BJ (cell line): ENCODE measurements around the gene CDC45. TPM values are rescaled to one million over a fixed set of nuclear protein-coding genes. Genes with fewer than 3 reads are reported as not detected.
A peak's percentile ranks its signal among the peaks of the same experiment; 100 is the strongest.

Experiments used
- CTCF ChIA-PET: fragments of 350-600 bp; formaldehyde crosslinking; extraction: SDS; loops from one replicate; lab custom pipeline; 2021; ENCODE audit warnings: antibody characterized with exemption, inconsistent platforms; lab: Yijun Ruan, JAX
- POLR2A ChIA-PET: fragments of 300-600 bp; sonication (Branson Sonifier 250); formaldehyde crosslinking; extraction: SDS; loops from one replicate; lab custom pipeline; 2021; ENCODE audit warnings: antibody characterized with exemption; lab: Charles Lee
- DNase-seq: peaks from one replicate; pipeline ENCODE4 v3.0.0-alpha.2; 2011; ENCODE audit warnings: low read depth
- H3K27me3 ChIP-seq: 2 replicates; pipeline ENCODE4 v1.6.0; 2011; ENCODE audit warnings: low read length; ENCODE audit not compliant: control insufficient read depth, insufficient read depth
- H3K36me3 ChIP-seq: 2 replicates; pipeline ENCODE4 v1.5.1; 2011; ENCODE audit warnings: low read length; ENCODE audit not compliant: control insufficient read depth, insufficient read depth
- H3K4me3 ChIP-seq: 2 replicates; pipeline ENCODE4 v1.5.1; 2011; ENCODE audit warnings: low read depth, mild to moderate bottlenecking, control low read depth, low read length
- polyA plus RNA-seq: library from polyadenylated mRNA; depleted of rRNA; stranded (reverse); fragments of >200 nt; gene quantifications from 2 replicates; pipeline ENCODE4 v1.2.3, GENCODE V29; 2011
- TF ChIP-seq, protein P1 (sequence below): IDR thresholded peaks from 2 replicates; pipeline ENCODE4 v1.5.1; 2011; ENCODE audit warnings: low read depth, mild to moderate bottlenecking, control low read depth, inconsistent platforms, low read length, moderate library complexity; ENCODE audit not compliant: insufficient read depth

Gene CDC45
- polyA plus RNA-seq, 1 experiment, result 13.8 TPM

DNA sequence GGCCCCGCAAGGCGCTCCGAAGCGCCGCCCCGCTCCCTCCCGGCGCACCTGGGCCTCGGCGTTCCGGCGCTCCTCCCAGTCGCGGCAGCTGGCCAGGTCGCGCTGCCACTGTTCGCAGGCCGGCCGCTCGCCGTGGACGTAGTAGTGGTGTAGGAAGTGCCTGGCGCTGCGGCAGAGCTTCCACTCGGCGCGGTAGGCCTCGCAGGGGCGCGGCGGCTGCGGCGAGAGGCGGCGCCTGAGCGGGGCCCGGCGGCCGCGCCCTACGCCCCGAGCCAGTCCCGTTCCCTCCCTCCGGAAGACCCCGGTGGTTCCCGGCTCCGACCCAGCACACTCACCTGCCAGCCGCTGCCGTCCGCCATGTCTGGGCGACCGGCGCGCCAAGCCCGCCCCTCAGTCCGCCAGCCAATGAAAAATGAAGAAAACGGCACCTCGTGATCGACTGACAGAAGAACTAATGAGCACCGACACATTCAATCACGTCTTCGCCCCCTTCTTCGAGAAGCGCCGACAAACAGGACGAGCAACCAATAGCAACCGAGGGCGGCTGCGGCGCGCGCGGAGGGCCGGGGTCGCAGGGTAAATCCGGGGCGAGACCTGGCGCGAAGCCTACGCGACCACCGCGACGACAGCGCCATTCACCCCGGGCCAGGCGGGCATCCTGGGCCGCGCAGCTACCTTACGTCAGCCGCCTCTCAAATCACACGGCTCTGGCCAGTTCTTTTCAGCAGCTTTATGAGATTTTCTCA lies 32.2 kb upstream of the CDC45 start, which contains the start of gene C22orf39:
Gene C22orf39 (minus strand): TSS at position 382 of the 746 bp plus-strand sequence. CDS start 23 bp downstream, at position 359.
- POLR2A ChIA-PET, result no interaction called here
- H3K36me3 ChIP-seq, result peaks cover 11% of the 10 kb centered on the region

DNA sequence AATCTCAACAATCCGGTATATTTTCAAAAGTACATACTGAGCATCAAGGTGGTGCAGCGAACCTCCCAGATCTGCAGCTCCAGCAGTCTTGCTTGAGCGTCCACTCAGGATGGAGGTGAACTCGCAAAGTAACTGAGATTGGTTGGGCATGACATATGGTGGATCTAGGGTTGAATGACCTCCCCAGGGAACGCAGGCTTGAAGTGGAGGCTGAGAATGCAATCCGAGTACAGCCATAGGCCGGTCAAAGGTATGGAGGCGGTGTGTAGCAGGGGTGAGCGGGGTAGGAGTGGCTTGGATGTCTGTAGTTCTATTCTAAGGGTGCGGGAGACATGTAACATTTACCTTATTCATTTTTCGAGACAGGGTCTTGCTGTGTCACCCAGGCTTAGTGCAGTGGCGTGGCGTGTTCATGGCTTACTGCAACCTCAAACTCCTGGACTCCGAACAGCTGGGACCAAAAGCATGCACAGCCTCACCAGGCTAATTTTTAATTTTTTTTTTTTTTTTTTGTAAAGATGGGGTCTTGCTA lies 31.6 kb upstream of the CDC45 start:
- DNase-seq, result no peak
- Histone ChIP-seq H3K27me3 (no peaks in the 10 kb centered on the region), H3K36me3 (peaks cover 11% of the 10 kb centered on the region), H3K4me3 (peak overlapping the region; percentile 76)
- TF ChIP-seq, protein P1, sequence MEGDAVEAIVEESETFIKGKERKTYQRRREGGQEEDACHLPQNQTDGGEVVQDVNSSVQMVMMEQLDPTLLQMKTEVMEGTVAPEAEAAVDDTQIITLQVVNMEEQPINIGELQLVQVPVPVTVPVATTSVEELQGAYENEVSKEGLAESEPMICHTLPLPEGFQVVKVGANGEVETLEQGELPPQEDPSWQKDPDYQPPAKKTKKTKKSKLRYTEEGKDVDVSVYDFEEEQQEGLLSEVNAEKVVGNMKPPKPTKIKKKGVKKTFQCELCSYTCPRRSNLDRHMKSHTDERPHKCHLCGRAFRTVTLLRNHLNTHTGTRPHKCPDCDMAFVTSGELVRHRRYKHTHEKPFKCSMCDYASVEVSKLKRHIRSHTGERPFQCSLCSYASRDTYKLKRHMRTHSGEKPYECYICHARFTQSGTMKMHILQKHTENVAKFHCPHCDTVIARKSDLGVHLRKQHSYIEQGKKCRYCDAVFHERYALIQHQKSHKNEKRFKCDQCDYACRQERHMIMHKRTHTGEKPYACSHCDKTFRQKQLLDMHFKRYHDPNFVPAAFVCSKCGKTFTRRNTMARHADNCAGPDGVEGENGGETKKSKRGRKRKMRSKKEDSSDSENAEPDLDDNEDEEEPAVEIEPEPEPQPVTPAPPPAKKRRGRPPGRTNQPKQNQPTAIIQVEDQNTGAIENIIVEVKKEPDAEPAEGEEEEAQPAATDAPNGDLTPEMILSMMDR, result no peak
- ChIA-PET CTCF (no interaction called here), POLR2A (no interaction called here)

More for the DNA sequence above, 32.2 kb upstream of the CDC45 start, which contains the start of gene C22orf39:
- H3K4me3 ChIP-seq, result peak within 1 kb of the TSS; percentile 76
- no peaks in the 10 kb centered on the region for H3K27me3 ChIP-seq
- CTCF ChIA-PET, result no interaction called here
- peak; percentile 50 for DNase-seq
- TF ChIP-seq, protein P1, result no peak

DNA sequence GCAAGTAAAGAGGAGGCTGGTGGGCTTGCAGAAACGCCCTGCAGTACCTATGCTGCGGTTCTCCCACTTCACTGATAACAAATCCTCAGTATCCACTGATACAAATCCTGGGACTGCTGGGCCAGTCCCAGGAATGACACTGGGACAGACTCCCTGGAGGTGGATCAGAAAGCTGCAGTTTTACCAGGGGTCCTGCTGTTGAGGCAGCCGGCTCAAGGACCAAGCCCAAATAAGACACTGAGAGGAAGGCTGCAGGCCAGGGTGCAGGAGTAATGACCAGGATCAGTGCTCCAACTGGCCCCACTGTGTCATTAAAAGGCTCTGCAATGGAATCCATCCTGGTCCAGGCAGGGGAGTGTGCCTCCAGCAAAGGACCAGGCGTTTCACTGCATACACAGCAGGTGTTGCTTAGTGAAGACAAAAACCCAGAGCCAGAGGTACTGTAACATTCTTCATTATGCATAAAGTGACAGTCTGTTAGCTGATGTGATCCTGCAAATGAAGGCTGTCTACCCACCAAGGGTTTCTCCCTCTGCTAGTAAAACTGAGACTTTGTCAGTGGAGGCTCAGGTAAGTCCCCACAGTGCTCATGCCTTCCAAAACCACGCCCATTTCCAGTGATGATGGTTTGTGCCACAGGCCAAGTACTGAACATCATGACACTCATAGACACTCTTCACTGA lies 30.8 kb upstream of the CDC45 start:
- DNase-seq, result no peak
- CTCF ChIA-PET, result no interaction called here
- TF ChIP-seq, protein P1, result no peak
- H3K27me3 ChIP-seq, result no peaks in the 10 kb centered on the region
- peaks cover 14% of the 10 kb centered on the region for H3K36me3 ChIP-seq
- POLR2A ChIA-PET, result no interaction called here
- no peak overlapping the region for H3K4me3 ChIP-seq

DNA sequence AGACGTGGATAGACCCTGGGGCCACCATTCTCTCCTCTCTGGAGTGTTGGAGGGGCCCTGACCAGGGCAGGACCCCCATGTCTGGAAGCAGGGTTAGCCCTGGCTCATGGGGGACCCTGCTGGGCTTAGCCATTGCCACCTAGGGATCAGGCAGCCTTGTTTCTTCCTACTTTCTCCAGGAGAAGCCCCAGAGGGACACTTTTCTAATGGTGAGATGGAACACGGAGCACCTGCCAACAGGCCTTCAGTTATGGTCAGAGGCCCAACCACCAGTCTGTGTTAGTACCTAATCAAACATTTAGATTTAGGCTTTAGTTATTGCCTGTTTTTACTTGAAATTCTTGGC lies 30.3 kb upstream of the CDC45 start:
- TF ChIP-seq, protein P1, result no peak
- ChIA-PET CTCF (interaction anchor here (0.6 to 0.7 kb wide), 2 partner anchors 18 to 123 kb away, joined by 3 read pairs; no protein-coding TSS in a partner anchor), POLR2A (no interaction called here)
- no peaks in the 10 kb centered on the region for H3K27me3 ChIP-seq
- peaks cover 10% of the 10 kb centered on the region for H3K36me3 ChIP-seq
- DNase-seq, result no peak
- no peak overlapping the region for H3K4me3 ChIP-seq
